ENCODE data around the gene MBTD1.
"Not testable (repeated sequence)": the region's sequence is repeated elsewhere in the genome, so short reads cannot be mapped to it uniquely, and the experiment has no call there.

Gene MBTD1

GRCh38 chr17:51188271-51188833, 71.5 kb downstream of the MBTD1 start:
- no peak for DNase-seq (ENCODE audit: low read depth)

- no peak for DNase-seq (ENCODE audit: low read depth)
These were observed 74.0 kb downstream of the MBTD1 start for GRCh38 chr17:51185763-51186332.

GRCh38 chr17:51184124-51184523, 75.7 kb downstream of the MBTD1 start:
- DNase-seq (ENCODE audit: low read depth) = no peak

GRCh38 chr17:51180486-51180885, 79.4 kb downstream of the MBTD1 start:
- no peak for DNase-seq (ENCODE audit: low read depth)

- DNase-seq (ENCODE audit: low read depth) = not testable (repeated sequence)
These were observed 87.8 kb downstream of the MBTD1 start for GRCh38 chr17:51172030-51172429.

- DNase-seq (ENCODE audit: low read depth) = no peak
These were observed 89.1 kb downstream of the MBTD1 start for GRCh38 chr17:51170736-51171135.

GRCh38 chr17:51169340-51169739, 90.5 kb downstream of the MBTD1 start:
- DNase-seq (ENCODE audit: low read depth) = no peak

GRCh38 chr17:51166987-51167931, 92.6 kb downstream of the MBTD1 start:
- peak; percentile 46 for DNase-seq (ENCODE audit: low read depth)

GRCh38 chr17:51166198-51166986, 93.5 kb downstream of the MBTD1 start, which contains the start of gene NME2:
NME2 (plus strand) TSS chr17:51166411; CDS start chr17:51166831, 420 bp downstream.
- DNase-seq (ENCODE audit: low read depth) = peak; percentile 17

GRCh38 chr17:51165680-51166197, 94.1 kb downstream of the MBTD1 start:
- DNase-seq (ENCODE audit: low read depth) = no peak

GRCh38 chr17:51164911-51165679, 94.8 kb downstream of the MBTD1 start:
- DNase-seq (ENCODE audit: low read depth) = no peak

- no peak for DNase-seq (ENCODE audit: low read depth)
These were observed 98.3 kb downstream of the MBTD1 start for GRCh38 chr17:51161541-51161940.

GRCh38 chr17:51159604-51160003, 100.2 kb downstream of the MBTD1 start:
- DNase-seq (ENCODE audit: low read depth) = no peak

- no peak for DNase-seq (ENCODE audit: low read depth)
These were observed 104.4 kb downstream of the MBTD1 start for GRCh38 chr17:51155416-51155815.

- no peak for DNase-seq (ENCODE audit: low read depth)
These were observed 105.7 kb downstream of the MBTD1 start for GRCh38 chr17:51154176-51154575.

- DNase-seq (ENCODE audit: low read depth) = peak; percentile 96
These were observed 106.4 kb downstream of the MBTD1 start, which contains the start of gene NME1 for GRCh38 chr17:51153210-51154072. NME1 (plus strand) TSS chr17:51153559; CDS start chr17:51155655, 2,096 bp downstream.

GRCh38 chr17:51152766-51153209, 107.1 kb downstream of the MBTD1 start:
- DNase-seq (ENCODE audit: low read depth) = no peak

- DNase-seq (ENCODE audit: low read depth) = no peak
These were observed 108.9 kb downstream of the MBTD1 start for GRCh38 chr17:51150932-51151331.

GRCh38 chr17:51149163-51149562, 110.7 kb downstream of the MBTD1 start:
- no peak for DNase-seq (ENCODE audit: low read depth)

- no peak for DNase-seq (ENCODE audit: low read depth)
These were observed 112.2 kb downstream of the MBTD1 start for GRCh38 chr17:51147650-51148049.
